ENCODE data around the gene AJUBA. TPM values are rescaled to one million over a fixed set of nuclear protein-coding genes. Genes with fewer than 3 reads are reported as not detected.

The AJUBA gene
- total RNA-seq, result 10 to 100 TPM; 66.2 to 98.4 (median 74.8) TPM

- DNase-seq (ENCODE audit: low spot score in 2 of 2), result peak; percentile 87 to 96
- intact Hi-C loops (cut with DNase I; ENCODE audit: low total_unique reads), result loop anchor here (2.0 kb wide), 1 partner anchor 52 kb away; no protein-coding TSS in a partner anchor
- H3K4me3 ChIP-seq (ENCODE audit: low read depth, poor library complexity, severe bottlenecking), result peak within 1 kb of the TSS; percentile 66
- no peak for TF ChIP-seq CTCF (IDR thresholded peaks at IDR 0.05)
- WGBS, 2 donors, result 0 to 1% methylated on average over 35 to 42 of the region's 48 CpGs
These were observed at the start of gene AJUBA for GRCh38 chr14:22982477-22983245. AJUBA (minus strand) TSS chr14:22982551; CDS start chr14:22982266, 285 bp downstream.

- TF ChIP-seq CTCF (IDR thresholded peaks at IDR 0.05) (no peak), POLR2A (IDR thresholded peaks at IDR 0.05) (no peak)
- WGBS, 2 donors, result 99% methylated on average over 4 of the region's 4 CpGs
- no peak overlapping the region for H3K4me3 ChIP-seq (ENCODE audit: low read depth, poor library complexity, severe bottlenecking)
- DNase-seq (ENCODE audit: low spot score in 2 of 2), result no peak
- intact Hi-C loops (cut with DNase I; ENCODE audit: low total_unique reads), result no loop called here
These were observed 48.6 kb upstream of the AJUBA start for GRCh38 chr14:23030936-23031335.

- no peak overlapping the region for H3K4me3 ChIP-seq (ENCODE audit: low read depth, poor library complexity, severe bottlenecking)
- intact Hi-C loops (cut with DNase I; ENCODE audit: low total_unique reads), result no loop called here
- 68 to 71% methylated on average over 2 of the region's 2 CpGs for WGBS, 2 donors
- no peak for DNase-seq (ENCODE audit: low spot score in 2 of 2)
- TF ChIP-seq POLR2A (IDR thresholded peaks at IDR 0.05), result no peak
- no peak for TF ChIP-seq CTCF (IDR thresholded peaks at IDR 0.05)
These were observed 46.4 kb upstream of the AJUBA start for GRCh38 chr14:23028799-23029198.

- H3K4me3 ChIP-seq (ENCODE audit: low read depth, poor library complexity, severe bottlenecking), result no peak overlapping the region
- intact Hi-C loops (cut with DNase I; ENCODE audit: low total_unique reads), result no loop called here
- no peak for TF ChIP-seq POLR2A (IDR thresholded peaks at IDR 0.05)
- no peak for TF ChIP-seq CTCF (IDR thresholded peaks at IDR 0.05)
- 73 to 76% methylated on average over 4 of the region's 4 CpGs for WGBS, 2 donors
- no peak for DNase-seq (ENCODE audit: low spot score in 2 of 2)
These were observed 42.9 kb upstream of the AJUBA start for GRCh38 chr14:23025151-23025814.

- no peak for TF ChIP-seq CTCF (IDR thresholded peaks at IDR 0.05)
- no peak for TF ChIP-seq POLR2A (IDR thresholded peaks at IDR 0.05)
- 73 to 74% methylated on average over 7 of the region's 7 CpGs for WGBS, 2 donors
- no peak overlapping the region for H3K4me3 ChIP-seq (ENCODE audit: low read depth, poor library complexity, severe bottlenecking)
- intact Hi-C loops (cut with DNase I; ENCODE audit: low total_unique reads), result no loop called here
- no peak for DNase-seq (ENCODE audit: low spot score in 2 of 2)
These were observed 42.3 kb upstream of the AJUBA start for GRCh38 chr14:23024612-23025075.
